ENCODE results near the gene RUNX1. TPM values are rescaled to one million over a fixed set of nuclear protein-coding genes. Genes with fewer than 3 reads are reported as not detected.

Gene RUNX1
- total and polyA plus RNA-seq, 7 experiments from 2014 or later: 27.9 to 154 (median 85.1) TPM

DNA sequence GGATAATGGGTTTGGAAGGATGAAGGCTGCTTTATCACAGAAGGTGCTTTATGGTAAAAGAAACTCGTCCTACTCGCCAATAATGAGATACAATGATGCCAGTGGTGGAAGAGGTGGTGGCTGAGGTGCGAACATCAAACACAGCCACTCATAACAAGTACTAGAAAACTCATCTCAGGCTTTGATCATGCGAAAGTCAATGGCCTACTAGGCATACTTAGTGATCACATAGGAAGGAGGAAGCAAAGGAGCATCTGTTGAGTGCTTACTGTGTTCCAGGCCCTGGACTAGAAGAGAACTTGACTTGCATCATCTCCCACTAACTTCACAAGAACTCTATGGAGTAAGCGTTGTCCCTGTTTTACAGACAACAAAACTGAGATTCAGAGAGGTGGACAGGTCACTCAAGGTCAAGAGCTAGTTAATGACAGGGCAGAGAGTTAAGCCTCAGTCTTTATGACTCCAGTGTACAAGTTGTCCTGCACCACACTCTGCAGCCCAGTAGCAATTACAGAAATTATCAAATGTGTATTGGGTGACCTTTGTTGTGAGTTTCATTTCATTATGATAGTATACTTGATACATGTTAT is 33.6 kb downstream of the RUNX1 start:
- peaks cover 0 to 44% (median 12%) of the 10 kb centered on the region in 5 donors for H3K36me3 Mint-ChIP-seq
- Histone ChIP-seq H3K4me1 (ENCODE audit: control insufficient read depth in 2 of 2, insufficient read depth in 2 of 2, low read length in 2 of 2) (peaks cover 38 to 65% of the 10 kb centered on the region in 2 donors), H3K36me3 (ENCODE audit: control insufficient read depth in 2 of 3, insufficient read depth in 3 of 3, low read length in 3 of 3) (peaks cover 0 to 8% (median 0%) of the 10 kb centered on the region in 3 experiments), H3K4me3 (ENCODE audit: low read length) (no peak overlapping the region), H3K27ac (ENCODE audit: low read depth, low read length) (no peak overlapping the region), H3K9me3 (ENCODE audit: control insufficient read depth in 2 of 3, low read length in 3 of 3) (no peaks in the 10 kb centered on the region), H3K27me3 (ENCODE audit: control insufficient read depth in 2 of 2, insufficient read depth in 2 of 2, low read length in 2 of 2) (no peaks in the 10 kb centered on the region)
- peaks cover 65 to 98% (median 94%) of the 10 kb centered on the region in 7 donors for H3K4me1 Mint-ChIP-seq
- CTCF ChIA-PET: interaction anchor here (0.8 to 1.0 kb wide), 4 partner anchors 12 to 32 kb away, joined by 3 to 4 read pairs (median 3); no protein-coding TSS in a partner anchor
- no peaks in the 10 kb centered on the region for H3K9me3 Mint-ChIP-seq
- DNase-seq (peak in 2 of 9 donors; percentile 45 to 75), ATAC-seq (peak; percentile 82)
- H3K27me3 Mint-ChIP-seq: no peaks in the 10 kb centered on the region
- peak overlapping the region; percentile 2 to 87 (median 38) for H3K27ac Mint-ChIP-seq
- H3K4me3 Mint-ChIP-seq: peak overlapping the region in 9 of 10 donors; percentile 9 to 79 (median 29)
- POLR2A ChIA-PET: interaction anchor here (0.6 to 2.4 kb wide), 6 partner anchors 9 to 48 kb away, joined by 3 to 11 read pairs (median 3); no protein-coding TSS in a partner anchor
- intact Hi-C loops (cut with micrococcal nuclease): loop anchor here in 1 of 2 donors (2.0 kb wide), 1 partner anchor 41 kb away; no protein-coding TSS in a partner anchor

DNA sequence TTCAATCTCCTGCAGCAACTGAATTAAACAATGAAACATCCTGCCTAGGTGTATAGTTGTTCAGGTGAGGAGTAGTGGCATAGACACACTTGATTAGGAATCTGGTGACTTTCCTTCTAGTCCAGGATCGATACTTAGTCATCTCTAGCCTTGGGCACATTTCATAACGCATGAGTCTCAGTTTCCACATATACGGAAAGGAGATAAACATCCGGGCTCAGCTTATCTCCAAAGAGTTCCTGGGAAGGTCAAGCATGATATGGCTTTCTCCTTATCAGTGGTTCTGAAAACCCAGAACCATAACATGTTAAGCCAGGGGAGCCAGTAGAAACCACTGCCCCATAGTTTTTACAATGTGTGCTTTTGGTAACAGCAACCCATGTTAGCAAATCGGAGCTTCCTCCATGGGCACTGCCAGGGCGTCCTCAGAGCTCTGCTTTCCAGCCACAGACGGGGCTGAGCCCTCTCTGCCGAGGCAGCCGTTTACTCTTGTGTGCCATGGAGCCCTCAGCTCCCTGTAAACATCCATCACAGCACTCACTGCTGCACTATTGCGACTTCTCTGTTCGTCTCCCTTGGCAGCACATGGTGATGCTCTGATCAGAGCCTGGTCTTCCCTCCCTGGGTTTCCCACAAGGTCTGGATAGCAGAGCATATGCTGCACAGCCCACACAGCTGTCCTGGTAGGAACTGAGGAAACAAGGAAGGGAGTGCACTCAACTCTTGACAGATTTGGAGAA is 34.6 kb downstream of the RUNX1 start:
- DNase-seq (no peak), ATAC-seq (peak; percentile 31)
- Histone ChIP-seq H3K36me3 (ENCODE audit: control insufficient read depth in 2 of 3, insufficient read depth in 3 of 3, low read length in 3 of 3) (peaks cover 0 to 5% (median 0%) of the 10 kb centered on the region in 3 experiments), H3K9me3 (ENCODE audit: control insufficient read depth in 2 of 3, low read length in 3 of 3) (no peaks in the 10 kb centered on the region), H3K4me3 (ENCODE audit: low read length) (no peak overlapping the region), H3K27me3 (ENCODE audit: control insufficient read depth in 2 of 2, insufficient read depth in 2 of 2, low read length in 2 of 2) (no peaks in the 10 kb centered on the region), H3K27ac (ENCODE audit: low read depth, low read length) (no peak overlapping the region), H3K4me1 (ENCODE audit: control insufficient read depth in 2 of 2, insufficient read depth in 2 of 2, low read length in 2 of 2) (peaks cover 31 to 64% of the 10 kb centered on the region in 2 donors)
- Mint-ChIP-seq H3K4me1 (peaks cover 60 to 98% (median 94%) of the 10 kb centered on the region in 7 donors), H3K27me3 (no peaks in the 10 kb centered on the region), H3K4me3 (peak overlapping the region in 7 of 10 donors; percentile 10 to 73 (median 53)), H3K27ac (peak overlapping the region in 8 of 9 donors; percentile 29 to 79 (median 61)), H3K36me3 (peaks cover 0 to 46% (median 12%) of the 10 kb centered on the region in 5 donors), H3K9me3 (no peaks in the 10 kb centered on the region)
- POLR2A ChIA-PET: interaction anchor here (0.7 to 2.4 kb wide), 4 partner anchors 12 to 34 kb away, joined by 3 to 11 read pairs (median 5); no protein-coding TSS in a partner anchor
- intact Hi-C loops (cut with micrococcal nuclease): loop anchor here in 1 of 2 donors (2.0 to 5.0 kb wide), 2 partner anchors 33 to 40 kb away; partner anchors contain the start of gene RUNX1
- CTCF ChIA-PET: interaction anchor here (0.7 to 1.1 kb wide), 6 partner anchors 11 to 386 kb away, joined by 3 to 4 read pairs (median 3); no protein-coding TSS in a partner anchor

DNA sequence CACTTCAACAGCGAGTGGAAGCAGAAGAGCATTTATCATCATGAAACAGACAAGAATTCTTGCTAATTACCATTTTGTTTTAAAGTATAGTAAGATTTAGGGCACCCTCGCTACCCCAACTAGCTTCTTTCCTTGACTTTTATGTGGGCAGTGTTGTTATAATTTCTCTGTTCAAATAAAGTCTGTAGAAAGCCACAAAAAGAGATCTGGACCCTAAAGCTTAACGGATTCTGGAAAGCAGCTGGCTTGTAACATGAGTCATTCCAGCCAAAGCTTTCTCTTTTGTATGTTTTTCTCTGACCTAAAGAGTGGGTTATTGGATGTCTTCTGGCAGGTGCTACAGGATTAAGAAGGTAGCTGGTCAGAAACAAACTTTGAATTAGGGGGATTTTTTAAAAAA is 37.4 kb downstream of the RUNX1 start:
- Histone ChIP-seq H3K27me3 (ENCODE audit: control insufficient read depth in 2 of 2, insufficient read depth in 2 of 2, low read length in 2 of 2) (no peaks in the 10 kb centered on the region), H3K4me1 (ENCODE audit: control insufficient read depth in 2 of 2, insufficient read depth in 2 of 2, low read length in 2 of 2) (peaks cover 36 to 77% of the 10 kb centered on the region in 2 donors), H3K27ac (ENCODE audit: low read depth, low read length) (peak overlapping the region; percentile 28), H3K9me3 (ENCODE audit: control insufficient read depth in 2 of 3, low read length in 3 of 3) (no peaks in the 10 kb centered on the region), H3K36me3 (ENCODE audit: control insufficient read depth in 2 of 3, insufficient read depth in 3 of 3, low read length in 3 of 3) (peaks cover 0 to 9% (median 0%) of the 10 kb centered on the region in 3 experiments), H3K4me3 (ENCODE audit: low read length) (no peak overlapping the region)
- Mint-ChIP-seq H3K27ac (peak overlapping the region in 8 of 9 donors; percentile 33 to 85 (median 72)), H3K4me1 (peaks cover 58 to 98% (median 96%) of the 10 kb centered on the region in 7 donors), H3K36me3 (peaks cover 7 to 54% (median 23%) of the 10 kb centered on the region in 5 donors), H3K9me3 (no peaks in the 10 kb centered on the region), H3K4me3 (peak overlapping the region; percentile 20 to 79 (median 64)), H3K27me3 (no peaks in the 10 kb centered on the region)
- no peak for DNase-seq
- CTCF ChIA-PET: interaction anchor here (0.7 to 1.0 kb wide), 3 partner anchors 10 to 37 kb away, joined by 3 to 5 read pairs (median 4); no protein-coding TSS in a partner anchor
- ATAC-seq: no peak
- POLR2A ChIA-PET: interaction anchor here (0.9 to 1.4 kb wide), 6 partner anchors 13 to 77 kb away, joined by 3 to 7 read pairs (median 4); no protein-coding TSS in a partner anchor
- intact Hi-C loops (cut with micrococcal nuclease): loop anchor here in 1 of 2 donors (5.0 kb wide), 1 partner anchor 36 kb away; the partner anchor contains the start of gene RUNX1

DNA sequence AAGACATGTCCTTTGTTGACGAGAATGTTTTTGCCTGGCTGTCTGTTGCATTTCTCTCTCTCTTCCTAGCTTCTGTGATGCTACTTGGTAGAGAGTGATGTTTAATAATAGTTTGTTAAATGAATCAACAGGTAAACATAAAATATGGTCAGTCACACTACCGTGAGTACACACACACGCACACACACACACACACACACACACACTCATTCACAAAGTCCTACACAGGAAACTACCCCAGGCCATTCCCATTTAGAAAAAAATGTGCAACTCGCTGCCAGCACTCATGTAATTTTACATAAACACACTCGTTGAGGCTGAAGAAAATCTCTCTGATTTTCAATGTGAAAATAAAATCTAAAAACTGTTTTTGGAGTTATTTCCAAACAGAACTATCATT is 38.7 kb downstream of the RUNX1 start:
- Mint-ChIP-seq H3K4me3 (peak overlapping the region in 7 of 10 donors; percentile 2 to 73 (median 65)), H3K36me3 (peaks cover 10 to 53% (median 29%) of the 10 kb centered on the region in 5 donors), H3K4me1 (peaks cover 55 to 98% (median 96%) of the 10 kb centered on the region in 7 donors), H3K27ac (peak overlapping the region; percentile 4 to 90 (median 49)), H3K9me3 (no peaks in the 10 kb centered on the region), H3K27me3 (no peaks in the 10 kb centered on the region)
- no peaks in the 10 kb centered on the region for H3K27me3 ChIP-seq (ENCODE audit: control insufficient read depth in 2 of 2, insufficient read depth in 2 of 2, low read length in 2 of 2)
- H3K9me3 ChIP-seq (ENCODE audit: control insufficient read depth in 2 of 3, low read length in 3 of 3): no peaks in the 10 kb centered on the region
- ATAC-seq: no peak
- ChIA-PET CTCF (no interaction called here), POLR2A (interaction anchor here (0.9 kb wide), 1 partner anchor 11 kb away, joined by 6 read pairs; no protein-coding TSS in a partner anchor)
- H3K27ac ChIP-seq (ENCODE audit: low read depth, low read length): no peak overlapping the region
- intact Hi-C loops (cut with micrococcal nuclease): loop anchor here in 1 of 2 donors (5.0 kb wide), 1 partner anchor 37 kb away; the partner anchor contains the start of gene RUNX1
- peaks cover 0 to 9% (median 4%) of the 10 kb centered on the region in 3 experiments for H3K36me3 ChIP-seq (ENCODE audit: control insufficient read depth in 2 of 3, insufficient read depth in 3 of 3, low read length in 3 of 3)
- H3K4me1 ChIP-seq (ENCODE audit: control insufficient read depth in 2 of 2, insufficient read depth in 2 of 2, low read length in 2 of 2): peaks cover 34 to 77% of the 10 kb centered on the region in 2 donors
- no peak overlapping the region for H3K4me3 ChIP-seq (ENCODE audit: low read length)
- DNase-seq: no peak

DNA sequence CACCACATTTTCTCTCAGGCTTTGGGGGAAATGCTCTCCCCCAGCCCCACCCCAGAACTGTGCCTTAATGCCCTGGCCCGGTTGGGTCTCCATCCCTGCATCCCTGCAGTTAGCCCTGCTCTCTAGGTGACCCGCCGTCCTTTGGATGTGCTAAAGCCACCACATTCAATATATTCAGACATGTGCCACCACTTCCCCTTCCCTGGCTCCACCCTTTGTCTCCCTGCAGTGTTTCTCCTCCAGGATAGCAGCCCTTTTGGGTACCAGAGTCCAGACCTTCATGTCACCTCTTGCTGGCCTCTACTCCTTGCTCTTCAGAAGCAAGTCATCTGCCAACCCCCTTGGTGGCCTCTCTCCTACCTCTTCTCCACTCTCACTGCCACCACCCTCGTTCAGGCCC is 41.8 kb downstream of the RUNX1 start:
- Histone ChIP-seq H3K4me3 (ENCODE audit: low read length) (no peak overlapping the region), H3K27ac (ENCODE audit: low read depth, low read length) (no peak overlapping the region), H3K4me1 (ENCODE audit: control insufficient read depth in 2 of 2, insufficient read depth in 2 of 2, low read length in 2 of 2) (peaks cover 35 to 69% of the 10 kb centered on the region in 2 donors), H3K36me3 (ENCODE audit: control insufficient read depth in 2 of 3, insufficient read depth in 3 of 3, low read length in 3 of 3) (peaks cover 0 to 13% (median 4%) of the 10 kb centered on the region in 3 experiments), H3K27me3 (ENCODE audit: control insufficient read depth in 2 of 2, insufficient read depth in 2 of 2, low read length in 2 of 2) (no peaks in the 10 kb centered on the region), H3K9me3 (ENCODE audit: control insufficient read depth in 2 of 3, low read length in 3 of 3) (no peaks in the 10 kb centered on the region)
- Mint-ChIP-seq H3K27ac (peak overlapping the region in 8 of 9 donors; percentile 45 to 92 (median 74)), H3K4me1 (peaks cover 63 to 99% (median 98%) of the 10 kb centered on the region in 7 donors), H3K36me3 (peaks cover 10 to 59% (median 29%) of the 10 kb centered on the region in 5 donors), H3K27me3 (no peaks in the 10 kb centered on the region), H3K4me3 (peak overlapping the region in 6 of 10 donors; percentile 10 to 70 (median 36)), H3K9me3 (no peaks in the 10 kb centered on the region)
- ATAC-seq (no peak), DNase-seq (no peak)
- ChIA-PET CTCF (no interaction called here), POLR2A (interaction anchor here (0.9 to 1.0 kb wide), 3 partner anchors 12 to 43 kb away, joined by 3 to 4 read pairs (median 4); no protein-coding TSS in a partner anchor)
- intact Hi-C loops (cut with micrococcal nuclease): no loop called here

DNA sequence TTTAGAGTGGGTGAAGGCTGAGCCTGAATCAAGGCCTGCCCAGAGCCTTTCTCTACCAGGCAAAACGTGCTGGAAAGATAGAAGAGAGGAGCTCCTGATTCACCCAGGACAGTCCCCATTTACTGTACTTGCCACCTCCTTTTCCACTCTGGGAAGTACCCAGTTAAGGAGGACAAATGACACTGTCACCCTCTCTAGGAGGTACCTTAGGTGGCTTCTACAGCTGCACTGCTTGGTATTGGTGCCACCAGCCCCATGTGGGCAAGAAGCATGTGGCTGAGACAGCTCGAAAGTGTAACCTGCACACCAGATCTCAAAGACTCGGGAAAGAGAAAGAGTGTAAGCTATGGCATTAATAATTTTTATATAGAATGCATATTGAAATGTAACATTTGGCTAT is 42.3 kb downstream of the RUNX1 start:
- peaks cover 10 to 59% (median 29%) of the 10 kb centered on the region in 5 donors for H3K36me3 Mint-ChIP-seq
- Histone ChIP-seq H3K27ac (ENCODE audit: low read depth, low read length) (no peak overlapping the region), H3K36me3 (ENCODE audit: control insufficient read depth in 2 of 3, insufficient read depth in 3 of 3, low read length in 3 of 3) (peaks cover 0 to 13% (median 4%) of the 10 kb centered on the region in 3 experiments), H3K27me3 (ENCODE audit: control insufficient read depth in 2 of 2, insufficient read depth in 2 of 2, low read length in 2 of 2) (no peaks in the 10 kb centered on the region), H3K4me3 (ENCODE audit: low read length) (no peak overlapping the region), H3K9me3 (ENCODE audit: control insufficient read depth in 2 of 3, low read length in 3 of 3) (no peaks in the 10 kb centered on the region), H3K4me1 (ENCODE audit: control insufficient read depth in 2 of 2, insufficient read depth in 2 of 2, low read length in 2 of 2) (peaks cover 35 to 63% of the 10 kb centered on the region in 2 donors)
- H3K27me3 Mint-ChIP-seq: no peaks in the 10 kb centered on the region
- peak overlapping the region in 6 of 9 donors; percentile 54 to 84 (median 66) for H3K27ac Mint-ChIP-seq
- ATAC-seq: no peak
- H3K4me1 Mint-ChIP-seq: peaks cover 61 to 99% (median 98%) of the 10 kb centered on the region in 7 donors
- H3K9me3 Mint-ChIP-seq: no peaks in the 10 kb centered on the region
- ChIA-PET POLR2A (interaction anchor here (0.9 kb wide), 2 partner anchors 19 to 43 kb away, joined by 4 read pairs; no protein-coding TSS in a partner anchor), CTCF (no interaction called here)
- DNase-seq: no peak
- H3K4me3 Mint-ChIP-seq: peak overlapping the region in 6 of 10 donors; percentile 11 to 71 (median 54)
- intact Hi-C loops (cut with micrococcal nuclease): no loop called here

All from naive thymus-derived CD4-positive, alpha-beta T cell (primary cell).